DOHH2 (cell line): Measurements from ENCODE around the gene NHSL2.

Experiments used
- H3F3A ChIP-seq: fragments of 200-600 bp; sonication (generic), shearing (Covaris generic); 2 replicates; pipeline ENCODE4 v1.6.0; 2016; ENCODE audit warnings: antibody characterized with exemption, mild to moderate bottlenecking; ENCODE audit not compliant: control insufficient read depth, insufficient read depth
- H3K27ac ChIP-seq: fragments of 200-600 bp; sonication (generic); 2 replicates; pipeline ENCODE4 v1.5.1; 2014; ENCODE audit warnings: low read depth, mild to moderate bottlenecking, low read length, moderate library complexity
- H3K27me3 ChIP-seq: fragments of 200-600 bp; sonication (generic); 2 replicates; pipeline ENCODE4 v1.6.1; 2014; ENCODE audit warnings: mild to moderate bottlenecking, low read length, mixed read lengths; ENCODE audit not compliant: control insufficient read depth
- H3K36me3 ChIP-seq: fragments of 200-600 bp; sonication (generic); 2 replicates; pipeline ENCODE4 v1.6.1; 2014; ENCODE audit warnings: mild to moderate bottlenecking, low read length, moderate library complexity, mixed read lengths; ENCODE audit not compliant: control insufficient read depth
- H3K4me1 ChIP-seq: fragments of 200-600 bp; sonication (generic); 2 replicates; pipeline ENCODE4 v1.6.1; 2014; ENCODE audit warnings: mild to moderate bottlenecking, low read length, mixed read lengths; ENCODE audit not compliant: control insufficient read depth
- H3K4me2 ChIP-seq: fragments of 200-600 bp; sonication (generic); 2 replicates; pipeline ENCODE4 v1.6.0; 2014; ENCODE audit warnings: mild to moderate bottlenecking, low read length, moderate library complexity
- H3K4me3 ChIP-seq: fragments of 200-600 bp; sonication (generic); 2 replicates; pipeline ENCODE4 v1.5.1; 2014; ENCODE audit warnings: mild to moderate bottlenecking, low read length, mixed read lengths
- H3K79me2 ChIP-seq: fragments of 200-600 bp; sonication (generic); 2 replicates; pipeline ENCODE4 v1.6.1; 2014; ENCODE audit warnings: mild to moderate bottlenecking, low read length, mixed read lengths; ENCODE audit not compliant: control insufficient read depth
- H3K9me2 ChIP-seq: fragments of 200-600 bp; sonication (generic); replicated peaks from 2 replicates; pipeline ENCODE4 v1.6.1; 2014; ENCODE audit warnings: mild to moderate bottlenecking, low read length, mixed read lengths; ENCODE audit not compliant: control insufficient read depth
- H3K9me3 ChIP-seq: fragments of 200-600 bp; sonication (generic); 2 replicates; pipeline ENCODE4 v1.6.1; 2014; ENCODE audit warnings: antibody characterized with exemption, low read length, mixed read lengths; ENCODE audit not compliant: control insufficient read depth, insufficient read depth
- H4K20me1 ChIP-seq: fragments of 200-600 bp; sonication (generic); 2 replicates; pipeline ENCODE4 v1.6.0; 2014; ENCODE audit warnings: low read depth, mild to moderate bottlenecking, antibody characterized with exemption, low read length, moderate library complexity; ENCODE audit not compliant: control insufficient read depth, insufficient read depth
- EZH2phosphoT487 ChIP-seq: fragments of 200-600 bp; sonication (generic); IDR thresholded peaks from 2 replicates; pipeline ENCODE4 v1.6.1; 2017; ENCODE audit warnings: borderline replicate concordance, mild to moderate bottlenecking, antibody characterized with exemption, low read length, moderate library complexity, mixed read lengths
- TF ChIP-seq, protein P1 (sequence below): fragments of 200-600 bp; sonication (generic); IDR thresholded peaks from one replicate; pipeline ENCODE4 v1.5.1; 2014; ENCODE audit warnings: antibody characterized with exemption, mild to moderate bottlenecking, low read depth, low read length; ENCODE audit not compliant: poor library complexity, severe bottlenecking

NHSL2 gene

DNA sequence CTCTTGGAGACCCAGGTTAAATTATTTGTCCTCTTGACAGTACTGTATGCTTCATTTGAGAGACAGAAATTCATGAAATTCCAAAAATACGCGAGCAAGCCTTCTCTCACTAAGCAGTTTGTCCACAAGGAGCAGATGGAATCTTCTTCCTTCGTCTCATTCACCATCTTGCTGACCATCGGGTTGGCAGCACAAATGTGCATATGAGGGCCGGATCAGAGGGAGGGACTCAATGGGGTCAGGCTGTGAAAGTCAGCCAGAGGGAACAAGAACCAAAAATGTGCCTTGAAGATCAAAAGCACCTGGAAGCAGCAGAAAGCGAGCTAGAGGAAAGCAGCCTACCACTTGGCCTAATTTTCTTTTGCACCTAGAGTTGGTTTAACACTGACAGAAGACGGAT is 16.4 kb downstream of the NHSL2 start:
- Histone ChIP-seq H3K4me1 (no peaks in the 10 kb centered on the region), H3K36me3 (no peaks in the 10 kb centered on the region), H3F3A (no peaks in the 10 kb centered on the region), H3K9me2 (no peaks in the 10 kb centered on the region), H3K4me3 (no peak overlapping the region), H4K20me1 (no peaks in the 10 kb centered on the region), H3K27ac (no peak overlapping the region), H3K4me2 (no peak overlapping the region), H3K79me2 (no peaks in the 10 kb centered on the region), H3K9me3 (no peaks in the 10 kb centered on the region), H3K27me3 (no peaks in the 10 kb centered on the region)
- TF ChIP-seq EZH2phosphoT487, result no peak
- TF ChIP-seq, protein P1, sequence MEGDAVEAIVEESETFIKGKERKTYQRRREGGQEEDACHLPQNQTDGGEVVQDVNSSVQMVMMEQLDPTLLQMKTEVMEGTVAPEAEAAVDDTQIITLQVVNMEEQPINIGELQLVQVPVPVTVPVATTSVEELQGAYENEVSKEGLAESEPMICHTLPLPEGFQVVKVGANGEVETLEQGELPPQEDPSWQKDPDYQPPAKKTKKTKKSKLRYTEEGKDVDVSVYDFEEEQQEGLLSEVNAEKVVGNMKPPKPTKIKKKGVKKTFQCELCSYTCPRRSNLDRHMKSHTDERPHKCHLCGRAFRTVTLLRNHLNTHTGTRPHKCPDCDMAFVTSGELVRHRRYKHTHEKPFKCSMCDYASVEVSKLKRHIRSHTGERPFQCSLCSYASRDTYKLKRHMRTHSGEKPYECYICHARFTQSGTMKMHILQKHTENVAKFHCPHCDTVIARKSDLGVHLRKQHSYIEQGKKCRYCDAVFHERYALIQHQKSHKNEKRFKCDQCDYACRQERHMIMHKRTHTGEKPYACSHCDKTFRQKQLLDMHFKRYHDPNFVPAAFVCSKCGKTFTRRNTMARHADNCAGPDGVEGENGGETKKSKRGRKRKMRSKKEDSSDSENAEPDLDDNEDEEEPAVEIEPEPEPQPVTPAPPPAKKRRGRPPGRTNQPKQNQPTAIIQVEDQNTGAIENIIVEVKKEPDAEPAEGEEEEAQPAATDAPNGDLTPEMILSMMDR, result no peak

DNA sequence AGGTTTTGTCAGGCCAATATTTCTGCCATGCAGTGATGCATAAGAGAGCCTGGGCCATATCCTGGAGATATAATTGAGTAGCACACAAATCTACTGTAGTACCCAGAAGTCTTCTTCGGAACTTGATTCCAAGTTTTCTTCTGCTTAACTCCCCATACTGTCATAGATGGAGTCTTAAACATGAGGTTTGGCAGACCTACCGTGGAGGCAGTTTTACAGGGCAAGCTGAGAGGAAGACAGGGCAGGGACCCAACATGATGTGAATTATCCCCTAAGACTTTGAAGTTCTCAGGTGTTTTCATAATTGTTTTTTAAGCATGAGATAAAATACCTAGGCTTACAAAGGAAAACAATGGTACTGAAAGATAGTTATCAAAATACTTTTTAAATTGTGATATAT is 18.2 kb downstream of the NHSL2 start:
- H3K27me3 ChIP-seq, result no peaks in the 10 kb centered on the region
- H3K4me2 ChIP-seq, result no peak overlapping the region
- no peak overlapping the region for H3K4me3 ChIP-seq
- H3K9me2 ChIP-seq, result no peaks in the 10 kb centered on the region
- no peak overlapping the region for H3K27ac ChIP-seq
- no peaks in the 10 kb centered on the region for H3K36me3 ChIP-seq
- no peaks in the 10 kb centered on the region for H3K79me2 ChIP-seq
- no peaks in the 10 kb centered on the region for H3K9me3 ChIP-seq
- no peaks in the 10 kb centered on the region for H4K20me1 ChIP-seq
- H3F3A ChIP-seq, result no peaks in the 10 kb centered on the region
- no peaks in the 10 kb centered on the region for H3K4me1 ChIP-seq
- TF ChIP-seq EZH2phosphoT487, result no peak
- TF ChIP-seq, protein P1, result no peak

DNA sequence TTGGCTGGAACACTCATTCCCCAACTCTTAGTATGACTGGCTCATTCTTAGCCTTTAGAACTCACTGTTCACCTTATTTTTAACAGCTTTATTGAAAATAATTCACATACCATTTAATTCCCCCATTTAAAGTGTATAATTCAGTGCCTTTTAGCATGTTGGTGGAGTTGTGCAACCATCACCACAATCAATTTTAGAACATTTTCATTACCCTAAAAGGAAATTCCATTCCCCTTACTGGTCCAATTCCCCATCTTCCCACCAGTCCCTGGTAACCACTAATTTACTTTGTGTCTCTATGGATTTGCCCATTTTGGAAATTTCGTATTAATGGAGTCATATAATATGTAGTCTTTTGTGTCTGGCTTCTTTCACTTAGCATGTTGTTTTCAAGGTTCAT is 19.7 kb downstream of the NHSL2 start:
- no peaks in the 10 kb centered on the region for H3K9me2 ChIP-seq
- no peak overlapping the region for H3K4me3 ChIP-seq
- H3K9me3 ChIP-seq, result no peaks in the 10 kb centered on the region
- no peaks in the 10 kb centered on the region for H3K79me2 ChIP-seq
- H3K27me3 ChIP-seq, result no peaks in the 10 kb centered on the region
- H3K27ac ChIP-seq, result no peak overlapping the region
- H3F3A ChIP-seq, result no peaks in the 10 kb centered on the region
- H3K4me2 ChIP-seq, result no peak overlapping the region
- no peaks in the 10 kb centered on the region for H3K4me1 ChIP-seq
- TF ChIP-seq, protein P1, result no peak
- TF ChIP-seq EZH2phosphoT487, result no peak
- no peaks in the 10 kb centered on the region for H4K20me1 ChIP-seq
- H3K36me3 ChIP-seq, result no peaks in the 10 kb centered on the region

DNA sequence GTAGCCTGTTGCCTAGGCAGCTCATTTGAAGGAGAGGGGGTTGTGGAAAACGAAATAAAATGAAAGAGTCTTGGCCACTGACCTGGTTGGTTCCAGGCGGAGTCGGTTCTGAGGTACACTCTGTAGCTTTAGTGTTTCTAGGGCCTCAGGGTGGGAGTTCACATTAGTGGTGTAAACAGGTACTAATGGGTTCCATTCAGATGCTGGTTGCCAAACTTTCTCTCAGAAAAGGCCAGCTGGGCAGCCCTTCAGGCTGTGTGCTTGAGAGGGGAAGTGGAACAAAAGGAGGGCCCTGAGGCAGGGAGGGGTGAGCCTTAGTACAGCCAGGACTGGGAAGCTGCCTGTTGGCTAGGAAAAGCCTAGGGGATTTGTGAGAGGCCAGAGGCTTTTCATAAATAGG is 24.8 kb downstream of the NHSL2 start:
- no peaks in the 10 kb centered on the region for H3K9me2 ChIP-seq
- no peaks in the 10 kb centered on the region for H3F3A ChIP-seq
- H3K36me3 ChIP-seq, result no peaks in the 10 kb centered on the region
- no peak overlapping the region for H3K4me2 ChIP-seq
- H4K20me1 ChIP-seq, result no peaks in the 10 kb centered on the region
- H3K4me1 ChIP-seq, result no peaks in the 10 kb centered on the region
- TF ChIP-seq, protein P1, result no peak
- TF ChIP-seq EZH2phosphoT487, result no peak
- no peak overlapping the region for H3K4me3 ChIP-seq
- no peak overlapping the region for H3K27ac ChIP-seq
- no peaks in the 10 kb centered on the region for H3K9me3 ChIP-seq
- H3K27me3 ChIP-seq, result no peaks in the 10 kb centered on the region
- H3K79me2 ChIP-seq, result no peaks in the 10 kb centered on the region
